ENCODE results near the gene PDZD4. TPM values are rescaled to one million over a fixed set of nuclear protein-coding genes. Genes with fewer than 3 reads are reported as not detected.

PDZD4 gene
- total RNA-seq, 1 donor from 2014 or later: 4.8 TPM

GRCh38 chrX:153873282-153874084 is 43.1 kb upstream of the PDZD4 start:
- Mint-ChIP-seq H3K9me3 (ENCODE audit: low read depth) (peaks cover 14% of the 10 kb centered on the region), H3K4me3 (ENCODE audit: low read depth) (no peak overlapping the region), H3K27ac (peak overlapping the region; percentile 74), H3K36me3 (ENCODE audit: insufficient read depth) (no peaks in the 10 kb centered on the region), H3K27me3 (peaks cover 20% of the 10 kb centered on the region), H3K4me1 (ENCODE audit: low read depth) (no peaks in the 10 kb centered on the region)
- no peak for TF ChIP-seq CTCF (IDR thresholded peaks at IDR 0.05; ENCODE audit: unreplicated experiment)
- DNase-seq (ENCODE audit: low spot score, unreplicated experiment): no peak

GRCh38 chrX:153871946-153872878 is 41.9 kb upstream of the PDZD4 start:
- Mint-ChIP-seq H3K27me3 (peaks cover 14% of the 10 kb centered on the region), H3K4me1 (ENCODE audit: low read depth) (no peaks in the 10 kb centered on the region), H3K9me3 (ENCODE audit: low read depth) (peaks cover 11% of the 10 kb centered on the region), H3K4me3 (ENCODE audit: low read depth) (no peak overlapping the region), H3K36me3 (ENCODE audit: insufficient read depth) (no peaks in the 10 kb centered on the region), H3K27ac (no peak overlapping the region)
- no peak for DNase-seq (ENCODE audit: low spot score, unreplicated experiment)
- no peak for TF ChIP-seq CTCF (IDR thresholded peaks at IDR 0.05; ENCODE audit: unreplicated experiment)

GRCh38 chrX:153871451-153871850 is 41.1 kb upstream of the PDZD4 start:
- Mint-ChIP-seq H3K27me3 (peaks cover 14% of the 10 kb centered on the region), H3K4me1 (ENCODE audit: low read depth) (no peaks in the 10 kb centered on the region), H3K4me3 (ENCODE audit: low read depth) (no peak overlapping the region), H3K9me3 (ENCODE audit: low read depth) (peaks cover 10% of the 10 kb centered on the region), H3K36me3 (ENCODE audit: insufficient read depth) (no peaks in the 10 kb centered on the region), H3K27ac (no peak overlapping the region)
- TF ChIP-seq CTCF (IDR thresholded peaks at IDR 0.05; ENCODE audit: unreplicated experiment): no peak
- no peak for DNase-seq (ENCODE audit: low spot score, unreplicated experiment)

GRCh38 chrX:153870791-153871360 is 40.5 kb upstream of the PDZD4 start:
- TF ChIP-seq CTCF (IDR thresholded peaks at IDR 0.05; ENCODE audit: unreplicated experiment): no peak
- H3K4me3 Mint-ChIP-seq (ENCODE audit: low read depth): no peak overlapping the region
- H3K36me3 Mint-ChIP-seq (ENCODE audit: insufficient read depth): no peaks in the 10 kb centered on the region
- no peak for DNase-seq (ENCODE audit: low spot score, unreplicated experiment)
- peaks cover 10% of the 10 kb centered on the region for H3K27me3 Mint-ChIP-seq
- no peaks in the 10 kb centered on the region for H3K4me1 Mint-ChIP-seq (ENCODE audit: low read depth)
- H3K9me3 Mint-ChIP-seq (ENCODE audit: low read depth): peaks cover 6% of the 10 kb centered on the region
- no peak overlapping the region for H3K27ac Mint-ChIP-seq

GRCh38 chrX:153870288-153870690 is 39.9 kb upstream of the PDZD4 start:
- Mint-ChIP-seq H3K27ac (no peak overlapping the region), H3K36me3 (ENCODE audit: insufficient read depth) (no peaks in the 10 kb centered on the region), H3K4me1 (ENCODE audit: low read depth) (no peaks in the 10 kb centered on the region), H3K27me3 (peaks cover 10% of the 10 kb centered on the region), H3K4me3 (ENCODE audit: low read depth) (no peak overlapping the region), H3K9me3 (ENCODE audit: low read depth) (peaks cover 6% of the 10 kb centered on the region)
- no peak for TF ChIP-seq CTCF (IDR thresholded peaks at IDR 0.05; ENCODE audit: unreplicated experiment)
- no peak for DNase-seq (ENCODE audit: low spot score, unreplicated experiment)
